Measurements from ENCODE around the gene CCDC85C. TPM values are rescaled to one million over a fixed set of nuclear protein-coding genes. Genes with fewer than 3 reads are reported as not detected.

The CCDC85C gene
- total RNA-seq, 2 donors from 2014 or later, result 32.8 to 45.8 TPM

- no peak for DNase-seq
- no peaks in the 10 kb centered on the region for H3K36me3 ChIP-seq (ENCODE audit: control insufficient read depth, insufficient read depth, low read length)
- no peaks in the 10 kb centered on the region for H3K9me3 ChIP-seq (ENCODE audit: control insufficient read depth, low read length)
- Mint-ChIP-seq H3K27me3 (ENCODE audit: insufficient read depth) (no peaks in the 10 kb centered on the region), H3K4me1 (peaks cover 13% of the 10 kb centered on the region), H3K4me3 (no peak overlapping the region), H3K27ac (no peak overlapping the region), H3K36me3 (ENCODE audit: low read depth) (peaks cover 5% of the 10 kb centered on the region), H3K9me3 (peaks cover 2% of the 10 kb centered on the region)
- TF ChIP-seq CTCF (conservative IDR thresholded peaks at IDR 0.05), result no peak
- H3K4me1 ChIP-seq (ENCODE audit: control insufficient read depth, insufficient read depth, low read length), result peaks cover 1% of the 10 kb centered on the region
- WGBS, 2 experiments (ENCODE audit: insufficient coverage in 1 of 2, insufficient read length in 1 of 2), result 78 to 86% methylated on average over 5 to 9 of the region's 9 CpGs
- no peak overlapping the region for H3K27ac ChIP-seq (ENCODE audit: low read depth, low read length)
- H3K27me3 ChIP-seq (ENCODE audit: control insufficient read depth, insufficient read depth, low read length, poor library complexity, severe bottlenecking), result no peaks in the 10 kb centered on the region
- no peak overlapping the region for H3K9ac ChIP-seq (ENCODE audit: extremely low read depth, low read length, poor library complexity, severe bottlenecking)
- H3K4me3 ChIP-seq (ENCODE audit: low read length), result no peak overlapping the region
Observed at GRCh38 chr14:99554757-99555531, 49.1 kb downstream of the CCDC85C start.

GRCh38 chr14:99554184-99554583, 49.8 kb downstream of the CCDC85C start:
- peaks cover 20% of the 10 kb centered on the region for H3K4me1 Mint-ChIP-seq
- H3K4me3 ChIP-seq (ENCODE audit: low read length), result no peak overlapping the region
- no peaks in the 10 kb centered on the region for H3K36me3 ChIP-seq (ENCODE audit: control insufficient read depth, insufficient read depth, low read length)
- H3K4me3 Mint-ChIP-seq, result no peak overlapping the region
- H3K27me3 Mint-ChIP-seq (ENCODE audit: insufficient read depth), result no peaks in the 10 kb centered on the region
- peaks cover 9% of the 10 kb centered on the region for H3K4me1 ChIP-seq (ENCODE audit: control insufficient read depth, insufficient read depth, low read length)
- no peaks in the 10 kb centered on the region for H3K27me3 ChIP-seq (ENCODE audit: control insufficient read depth, insufficient read depth, low read length, poor library complexity, severe bottlenecking)
- 85 to 94% methylated on average over 7 to 12 of the region's 12 CpGs for WGBS, 2 experiments (ENCODE audit: insufficient coverage in 1 of 2, insufficient read length in 1 of 2)
- H3K27ac ChIP-seq (ENCODE audit: low read depth, low read length), result no peak overlapping the region
- H3K27ac Mint-ChIP-seq, result peak overlapping the region; percentile 50
- H3K9me3 ChIP-seq (ENCODE audit: control insufficient read depth, low read length), result no peaks in the 10 kb centered on the region
- TF ChIP-seq CTCF (conservative IDR thresholded peaks at IDR 0.05), result no peak
- no peak for DNase-seq
- no peak overlapping the region for H3K9ac ChIP-seq (ENCODE audit: extremely low read depth, low read length, poor library complexity, severe bottlenecking)
- H3K9me3 Mint-ChIP-seq, result peaks cover 2% of the 10 kb centered on the region
- H3K36me3 Mint-ChIP-seq (ENCODE audit: low read depth), result peaks cover 5% of the 10 kb centered on the region

- Histone ChIP-seq H3K9ac (ENCODE audit: extremely low read depth, low read length, poor library complexity, severe bottlenecking) (no peak overlapping the region), H3K27ac (ENCODE audit: low read depth, low read length) (no peak overlapping the region), H3K27me3 (ENCODE audit: control insufficient read depth, insufficient read depth, low read length, poor library complexity, severe bottlenecking) (no peaks in the 10 kb centered on the region), H3K4me1 (ENCODE audit: control insufficient read depth, insufficient read depth, low read length) (peaks cover 9% of the 10 kb centered on the region), H3K36me3 (ENCODE audit: control insufficient read depth, insufficient read depth, low read length) (no peaks in the 10 kb centered on the region), H3K4me3 (ENCODE audit: low read length) (no peak overlapping the region), H3K9me3 (ENCODE audit: control insufficient read depth, low read length) (no peaks in the 10 kb centered on the region)
- DNase-seq, result no peak
- no peak for TF ChIP-seq CTCF (conservative IDR thresholded peaks at IDR 0.05)
- H3K9me3 Mint-ChIP-seq, result no peaks in the 10 kb centered on the region
- peaks cover 29% of the 10 kb centered on the region for H3K4me1 Mint-ChIP-seq
- WGBS, 2 experiments (ENCODE audit: insufficient coverage in 1 of 2, insufficient read length in 1 of 2), result 81 to 89% methylated on average over 5 to 13 of the region's 13 CpGs
- H3K27me3 Mint-ChIP-seq (ENCODE audit: insufficient read depth), result no peaks in the 10 kb centered on the region
- no peak overlapping the region for H3K27ac Mint-ChIP-seq
- no peak overlapping the region for H3K4me3 Mint-ChIP-seq
- H3K36me3 Mint-ChIP-seq (ENCODE audit: low read depth), result no peaks in the 10 kb centered on the region
Observed at GRCh38 chr14:99552572-99553216, 51.3 kb downstream of the CCDC85C start.

Measured in endodermal cell (in vitro differentiated cells).